ENCODE results near the gene TUBB8B. TPM values are rescaled to one million over a fixed set of nuclear protein-coding genes. Genes with fewer than 3 reads are reported as not detected.
"Not testable (repeated sequence)": the region's sequence is repeated elsewhere in the genome, so short reads cannot be mapped to it uniquely, and the experiment has no call there.

TUBB8B gene
- total RNA-seq, 1 donor from 2014 or later, result not detected

DNA sequence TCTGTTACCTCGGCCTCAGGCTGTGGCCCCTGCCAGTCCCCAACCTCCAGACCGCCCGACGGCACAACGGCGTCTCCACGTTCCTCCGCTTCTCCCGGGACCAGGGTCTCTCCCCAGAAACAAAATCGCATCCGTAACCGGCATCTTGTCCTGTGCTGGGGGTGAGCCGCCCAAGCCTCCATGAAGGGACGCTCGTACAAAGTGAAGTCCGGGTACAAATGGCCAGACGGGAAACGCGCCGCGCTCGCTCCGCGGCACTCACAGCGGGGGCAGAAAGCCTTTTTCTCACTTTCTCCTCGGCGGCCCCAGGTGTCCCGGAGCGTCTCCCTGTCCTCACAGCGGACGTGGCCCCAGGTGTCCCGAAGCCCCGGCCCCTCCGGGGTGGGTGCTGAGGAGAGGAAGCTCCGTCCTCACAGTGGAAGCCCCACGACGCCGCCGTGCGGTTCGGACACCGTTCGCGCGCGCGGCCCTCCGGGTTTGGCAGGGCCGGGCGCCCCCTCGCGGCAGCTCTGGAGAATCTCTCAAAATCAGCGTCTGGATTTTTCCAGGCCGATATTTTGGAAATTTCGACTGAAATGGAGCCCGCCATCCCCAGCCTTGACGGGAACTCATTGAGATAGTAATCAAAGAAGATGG lies 26.2 kb upstream of the TUBB8B start:
- not testable (repeated sequence) for H3K27me3 ChIP-seq (ENCODE audit: control insufficient read depth, insufficient read depth, low read length); FAIRE-seq; H3K36me3 ChIP-seq (ENCODE audit: control insufficient read depth, insufficient read depth, low read length); DNase-seq (ENCODE audit: low read depth); H3K4me3 ChIP-seq (ENCODE audit: low read depth, low read length)

DNA sequence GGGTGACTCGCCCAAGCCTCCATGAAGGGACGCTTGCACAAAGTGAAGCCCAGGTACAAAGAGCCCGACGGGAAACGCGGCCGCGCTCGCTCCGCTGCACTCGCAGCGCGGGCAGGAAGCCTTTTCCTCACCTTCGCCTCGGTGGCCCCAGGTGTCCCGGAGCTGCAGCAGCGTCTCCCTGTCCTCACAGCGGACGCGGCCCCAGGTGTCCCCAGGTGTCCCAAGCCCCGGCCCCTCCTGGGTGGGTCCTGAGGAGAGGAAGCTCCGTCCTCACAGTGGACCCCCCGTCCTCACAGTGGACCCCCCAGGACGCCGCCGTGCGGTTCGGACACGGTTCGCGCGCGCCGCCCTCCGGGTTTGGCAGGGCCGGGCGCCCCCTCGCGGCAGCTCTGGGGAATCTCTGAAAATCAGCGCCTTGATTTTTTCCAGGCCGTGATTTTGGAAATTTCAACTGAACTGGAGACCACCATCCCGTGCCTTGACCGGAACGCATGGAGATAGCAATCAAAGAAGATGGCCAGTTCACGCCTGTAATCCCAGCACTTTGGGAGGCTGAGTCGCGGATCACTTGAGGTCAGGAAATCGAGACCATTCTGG lies 23.9 kb upstream of the TUBB8B start:
- H3K4me3 ChIP-seq (ENCODE audit: low read depth, low read length); H3K36me3 ChIP-seq (ENCODE audit: control insufficient read depth, insufficient read depth, low read length); FAIRE-seq; H3K27me3 ChIP-seq (ENCODE audit: control insufficient read depth, insufficient read depth, low read length); DNase-seq (ENCODE audit: low read depth): not testable (repeated sequence)

DNA sequence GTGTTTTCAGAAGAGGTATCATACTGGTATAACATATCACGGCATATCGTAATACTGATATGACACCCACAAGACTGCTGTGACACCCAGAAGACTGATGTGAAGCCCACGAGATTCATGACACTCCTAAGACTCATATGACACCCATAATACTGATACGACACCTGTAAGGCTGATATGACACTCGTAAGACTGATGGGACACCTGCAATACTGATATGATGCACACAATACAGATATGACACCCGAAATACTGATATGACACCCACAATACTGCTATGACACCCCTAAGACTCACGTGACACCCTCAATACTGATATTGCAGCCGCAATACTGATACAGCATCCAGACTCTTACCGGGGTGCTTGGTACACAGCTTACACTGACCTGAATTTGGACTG lies 18.3 kb upstream of the TUBB8B start:
- FAIRE-seq; H3K4me3 ChIP-seq (ENCODE audit: low read depth, low read length); H3K36me3 ChIP-seq (ENCODE audit: control insufficient read depth, insufficient read depth, low read length); DNase-seq (ENCODE audit: low read depth); H3K27me3 ChIP-seq (ENCODE audit: control insufficient read depth, insufficient read depth, low read length): not testable (repeated sequence)

DNA sequence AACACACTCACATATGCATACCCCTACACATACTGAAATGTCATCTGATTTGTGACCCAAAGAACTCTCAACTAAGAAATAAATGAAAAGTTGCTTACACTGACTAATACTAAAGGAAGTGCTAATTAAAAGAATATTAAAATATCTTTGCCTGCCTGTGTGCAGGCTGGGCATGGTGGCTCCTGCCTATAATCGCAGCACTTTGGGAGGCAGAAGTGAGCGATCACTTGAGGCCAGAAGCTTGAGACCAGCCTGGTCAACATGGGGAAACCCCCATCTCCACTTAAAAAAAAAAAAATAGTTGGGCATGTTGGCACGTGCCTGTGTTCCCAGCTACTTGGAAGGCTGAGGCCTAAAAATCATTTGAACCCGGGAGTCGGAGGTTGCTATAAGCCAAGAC lies 14.9 kb upstream of the TUBB8B start:
- H3K4me3 ChIP-seq (ENCODE audit: low read depth, low read length); H3K27me3 ChIP-seq (ENCODE audit: control insufficient read depth, insufficient read depth, low read length); DNase-seq (ENCODE audit: low read depth); FAIRE-seq; H3K36me3 ChIP-seq (ENCODE audit: control insufficient read depth, insufficient read depth, low read length): not testable (repeated sequence)

DNA sequence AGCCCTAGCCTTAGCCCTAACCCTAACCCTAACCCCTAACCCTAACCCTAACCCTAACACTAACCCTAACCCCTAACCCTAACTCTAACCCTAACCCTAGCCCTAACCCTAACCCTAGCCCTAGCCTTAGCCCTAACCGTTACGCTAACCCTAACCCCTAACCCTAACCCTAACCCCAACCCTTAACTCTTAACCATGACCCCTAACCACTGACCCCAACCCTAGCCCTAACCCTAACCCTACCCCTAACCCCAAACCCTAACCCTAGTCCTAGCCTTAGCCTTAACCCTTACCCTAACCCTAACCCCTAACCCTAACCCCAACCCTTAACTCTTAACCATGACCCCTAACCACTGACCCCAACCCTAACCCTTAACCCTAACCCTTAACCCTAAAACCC lies 14.2 kb upstream of the TUBB8B start:
- DNase-seq (ENCODE audit: low read depth); H3K27me3 ChIP-seq (ENCODE audit: control insufficient read depth, insufficient read depth, low read length); H3K36me3 ChIP-seq (ENCODE audit: control insufficient read depth, insufficient read depth, low read length); FAIRE-seq; H3K4me3 ChIP-seq (ENCODE audit: low read depth, low read length): not testable (repeated sequence)

DNA sequence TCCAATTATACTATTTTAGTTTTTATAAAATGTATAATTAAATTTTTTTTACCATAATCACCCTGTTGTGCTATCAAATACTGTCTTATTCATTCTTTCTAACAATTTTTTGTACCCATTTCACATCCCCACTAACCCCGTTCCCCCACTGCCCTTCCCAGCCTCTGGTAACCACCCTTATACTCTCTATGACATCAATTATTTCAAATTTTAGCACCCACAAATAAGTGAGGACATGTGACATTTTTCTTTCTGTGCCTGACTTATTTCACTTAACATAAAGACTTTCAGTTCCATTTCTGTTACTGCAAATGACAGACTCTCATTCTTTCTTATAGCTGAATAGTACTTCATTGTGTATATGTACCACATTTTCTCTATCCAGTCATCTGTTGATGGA lies 5.0 kb upstream of the TUBB8B start:
- DNase-seq (ENCODE audit: low read depth); FAIRE-seq; H3K4me3 ChIP-seq (ENCODE audit: low read depth, low read length); H3K36me3 ChIP-seq (ENCODE audit: control insufficient read depth, insufficient read depth, low read length); H3K27me3 ChIP-seq (ENCODE audit: control insufficient read depth, insufficient read depth, low read length): not testable (repeated sequence)

DNA sequence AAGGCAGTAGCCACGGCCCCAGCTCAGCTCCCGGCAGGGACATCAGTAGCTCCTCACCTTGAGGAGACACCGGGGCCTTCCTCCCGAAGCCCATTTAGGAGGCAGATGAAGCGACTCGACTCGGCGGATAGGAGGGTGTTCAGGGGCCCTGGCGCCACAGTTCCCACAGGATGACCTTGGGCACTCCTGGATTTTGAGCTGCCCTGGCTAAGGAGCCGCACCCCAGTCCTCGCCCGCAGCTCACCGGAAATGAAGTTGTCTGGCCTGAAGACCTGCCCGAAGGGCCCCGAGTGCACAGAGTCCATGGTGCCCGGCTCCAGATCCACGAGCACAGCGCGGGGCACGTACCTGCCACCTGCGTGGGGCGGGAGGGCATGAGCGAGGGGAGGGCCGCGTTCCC lies 719 bp downstream of the TUBB8B start:
- not testable (repeated sequence) for H3K36me3 ChIP-seq (ENCODE audit: control insufficient read depth, insufficient read depth, low read length); H3K4me3 ChIP-seq (ENCODE audit: low read depth, low read length); DNase-seq (ENCODE audit: low read depth); FAIRE-seq; H3K27me3 ChIP-seq (ENCODE audit: control insufficient read depth, insufficient read depth, low read length)

DNA sequence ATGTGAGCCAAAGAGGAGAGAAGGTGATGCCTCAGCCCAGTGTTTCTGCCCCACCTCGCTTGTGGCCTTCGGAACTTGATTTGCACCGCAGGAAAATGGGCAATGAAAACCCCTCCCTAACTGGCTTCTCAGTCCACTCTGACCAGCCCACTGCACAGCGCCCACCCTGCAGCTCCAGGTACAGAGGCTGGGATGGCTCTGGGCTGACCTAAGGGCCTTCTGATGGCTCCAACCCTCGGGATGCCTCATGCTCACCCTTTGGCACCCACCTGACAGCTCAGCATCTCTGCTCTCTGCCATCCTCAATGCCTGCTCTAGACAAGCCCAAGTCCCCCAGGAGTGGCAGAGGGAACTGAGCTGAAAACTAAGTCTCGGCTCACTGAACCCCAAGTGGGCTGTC lies 36.2 kb downstream of the TUBB8B start:
- not testable (repeated sequence) for FAIRE-seq

DNA sequence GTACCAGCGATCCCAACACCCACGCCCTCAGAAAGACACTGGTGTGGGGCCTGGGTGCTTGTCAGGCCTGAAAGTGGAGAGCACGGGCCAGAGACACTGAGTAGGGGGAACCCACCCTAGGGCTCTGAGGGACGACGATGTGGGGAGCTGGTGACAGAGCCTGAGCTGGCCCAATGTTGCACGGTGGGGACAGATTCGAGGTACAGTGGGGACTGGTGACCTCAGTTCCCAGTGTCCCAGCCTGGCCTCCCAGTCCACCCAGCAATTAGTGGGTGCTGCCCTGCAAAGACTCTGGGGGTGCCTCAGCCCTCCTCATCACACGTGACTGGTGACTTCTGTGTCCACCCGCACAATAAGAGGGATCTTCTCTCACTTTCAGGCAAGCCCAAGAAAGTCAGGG lies 36.6 kb downstream of the TUBB8B start:
- not testable (repeated sequence) for DNase-seq (ENCODE audit: low read depth); FAIRE-seq; H3K27me3 ChIP-seq (ENCODE audit: control insufficient read depth, insufficient read depth, low read length); H3K36me3 ChIP-seq (ENCODE audit: control insufficient read depth, insufficient read depth, low read length); H3K4me3 ChIP-seq (ENCODE audit: low read depth, low read length)

More for the DNA sequence above, 36.2 kb downstream of the TUBB8B start:
- H3K27me3 ChIP-seq (ENCODE audit: control insufficient read depth, insufficient read depth, low read length); H3K4me3 ChIP-seq (ENCODE audit: low read depth, low read length); H3K36me3 ChIP-seq (ENCODE audit: control insufficient read depth, insufficient read depth, low read length); DNase-seq (ENCODE audit: low read depth): not testable (repeated sequence)

DNA sequence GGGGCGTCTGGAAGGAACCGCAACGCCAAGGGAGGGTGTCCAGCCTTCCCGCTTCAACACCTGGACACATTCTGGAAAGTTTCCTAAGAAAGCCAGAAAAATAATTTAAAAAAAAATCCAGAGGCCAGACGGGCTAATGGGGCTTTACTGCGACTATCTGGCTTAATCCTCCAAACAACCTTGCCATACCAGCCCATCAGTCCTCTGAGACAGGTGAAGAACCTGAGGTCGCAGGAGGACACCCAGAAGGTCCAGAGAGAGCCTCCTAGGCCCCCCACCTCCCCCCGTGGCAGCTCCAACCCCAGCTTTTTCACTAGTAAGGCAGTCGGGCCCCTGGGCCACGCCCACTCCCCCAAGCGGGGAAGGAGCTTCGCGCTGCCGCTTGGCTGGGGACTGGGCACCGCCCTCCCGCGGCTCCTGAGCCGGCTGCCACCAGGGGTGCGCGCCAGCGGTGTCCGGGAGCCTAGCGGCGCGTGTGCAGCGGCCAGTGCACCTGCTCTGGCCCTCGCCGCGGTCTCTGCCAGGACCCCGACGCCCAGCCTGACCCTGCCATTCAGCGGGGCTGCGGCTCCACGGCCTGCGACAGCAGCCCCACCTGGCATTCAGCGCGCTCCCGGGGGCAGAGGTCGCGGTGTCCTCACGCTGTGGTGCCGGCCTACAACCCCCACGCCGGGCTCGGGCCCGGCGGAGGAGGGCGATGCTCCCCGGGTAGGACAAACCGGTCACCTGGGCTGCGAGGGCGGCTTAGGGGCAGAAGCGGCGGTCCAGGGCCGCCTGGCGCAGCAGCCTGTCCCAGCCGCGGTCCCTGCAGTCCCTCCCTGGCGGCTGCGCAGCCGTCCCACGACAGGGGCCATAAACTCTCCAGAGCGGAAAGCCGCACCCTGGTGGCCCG lies 37.8 kb downstream of the TUBB8B start:
- not testable (repeated sequence) for H3K36me3 ChIP-seq (ENCODE audit: control insufficient read depth, insufficient read depth, low read length); FAIRE-seq; H3K4me3 ChIP-seq (ENCODE audit: low read depth, low read length); DNase-seq (ENCODE audit: low read depth); H3K27me3 ChIP-seq (ENCODE audit: control insufficient read depth, insufficient read depth, low read length)

DNA sequence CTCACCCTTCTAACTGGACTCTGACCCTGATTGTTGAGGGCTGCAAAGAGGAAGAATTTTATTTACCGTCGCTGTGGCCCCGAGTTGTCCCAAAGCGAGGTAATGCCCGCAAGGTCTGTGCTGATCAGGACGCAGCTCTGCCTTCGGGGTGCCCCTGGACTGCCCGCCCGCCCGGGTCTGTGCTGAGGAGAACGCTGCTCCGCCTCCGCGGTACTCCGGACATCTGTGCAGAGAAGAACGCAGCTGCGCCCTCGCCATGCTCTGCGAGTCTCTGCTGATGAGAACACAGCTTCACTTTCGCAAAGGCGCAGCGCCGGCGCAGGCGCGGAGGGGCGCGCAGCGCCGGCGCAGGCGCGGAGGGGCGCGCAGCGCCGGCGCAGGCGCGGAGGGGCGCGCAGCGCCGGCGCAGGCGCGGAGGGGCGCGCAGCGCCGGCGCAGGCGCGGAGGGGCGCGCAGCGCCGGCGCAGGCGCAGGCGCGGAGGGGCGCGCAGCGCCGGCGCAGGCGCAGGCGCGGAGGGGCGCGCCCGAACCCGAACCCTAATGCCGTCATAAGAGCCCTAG lies 38.7 kb downstream of the TUBB8B start:
- H3K36me3 ChIP-seq (ENCODE audit: control insufficient read depth, insufficient read depth, low read length); FAIRE-seq; DNase-seq (ENCODE audit: low read depth); H3K27me3 ChIP-seq (ENCODE audit: control insufficient read depth, insufficient read depth, low read length); H3K4me3 ChIP-seq (ENCODE audit: low read depth, low read length): not testable (repeated sequence)

DNA sequence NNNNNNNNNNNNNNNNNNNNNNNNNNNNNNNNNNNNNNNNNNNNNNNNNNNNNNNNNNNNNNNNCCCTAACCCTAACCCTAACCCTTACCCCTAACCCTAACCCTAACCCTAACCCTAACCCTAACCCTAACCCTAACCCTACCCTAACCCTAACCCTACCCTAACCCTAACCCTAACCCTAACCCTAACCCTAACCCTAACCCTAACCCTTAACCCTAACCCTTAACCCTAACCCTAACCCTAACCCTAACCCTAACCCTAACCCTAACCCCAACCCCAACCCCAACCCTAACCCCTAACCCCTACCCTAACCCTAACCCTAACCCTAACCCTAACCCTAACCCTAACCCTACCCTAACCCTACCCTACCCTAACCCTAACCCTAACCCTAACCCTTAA lies 39.5 kb downstream of the TUBB8B start:
- not testable (repeated sequence) for H3K4me3 ChIP-seq (ENCODE audit: low read depth, low read length); H3K36me3 ChIP-seq (ENCODE audit: control insufficient read depth, insufficient read depth, low read length); FAIRE-seq; DNase-seq (ENCODE audit: low read depth); H3K27me3 ChIP-seq (ENCODE audit: control insufficient read depth, insufficient read depth, low read length)

Measured in bronchial epithelial cell (primary cell).